WTC11 (cell line): Measurements from ENCODE around the gene FBXO41.

Experiments
- CTCF ChIP-seq: fragments of 200-600 bp; IDR thresholded peaks from 2 replicates; pipeline ENCODE4 v1.8.0; 2022; ENCODE audit warnings: antibody characterized with exemption
- FOXK1 ChIP-seq: sonication (generic); formaldehyde crosslinking; IDR thresholded peaks from 2 replicates; pipeline ENCODE4 v1.8.0; 2022; ENCODE audit warnings: mild to moderate bottlenecking, moderate library complexity, missing genetic modification reagents
- NR3C1 ChIP-seq: sonication (generic); formaldehyde crosslinking; conservative IDR thresholded peaks from 2 replicates; pipeline ENCODE4 v1.8.1; 2023; ENCODE audit warnings: low read depth, mild to moderate bottlenecking, missing genetic modification reagents

- no peak for TF ChIP-seq CTCF
- TF ChIP-seq FOXK1 (CRISPR knock-in tag), result no peak
- TF ChIP-seq NR3C1, result no peak
These were observed 17.4 kb upstream of the FBXO41 start for GRCh38 chr2:73301636-73302035.
